Brain microvascular endothelial cell (primary cell): ENCODE data around the gene HMCN1.

Experiments
- DNase-seq: peaks from one replicate; pipeline ENCODE4 v3.0.0-alpha.2; 2020
- H3K27ac ChIP-seq: fragments of 250-450 bp; sonication (Bioruptor Pico); 2 replicates; pipeline ENCODE4 v1.5.1; 2020; ENCODE audit warnings: mild to moderate bottlenecking, moderate library complexity
- H3K27me3 ChIP-seq: fragments of 250-450 bp; sonication (Bioruptor Pico); replicated peaks from 2 replicates; pipeline ENCODE4 v1.5.1; 2020; ENCODE audit warnings: mild to moderate bottlenecking
- H3K36me3 ChIP-seq: fragments of 250-450 bp; sonication (Bioruptor Pico); replicated peaks from 2 replicates; pipeline ENCODE4 v1.5.1; 2020; ENCODE audit warnings: mild to moderate bottlenecking
- H3K4me3 ChIP-seq: 2 replicates; pipeline ENCODE4 v1.5.1; 2011; ENCODE audit warnings: low read depth, mild to moderate bottlenecking, control low read depth, low read length, moderate library complexity
- in situ Hi-C: cut with HindIII; loops from 2 replicates; pipeline ENCODE4 v1.10.0; 2017; ENCODE audit warnings: low sequenced_read_pairs, low pct_ligation_motif_present
- TF ChIP-seq, protein P1 (sequence below): IDR thresholded peaks from 2 replicates; pipeline ENCODE4 v1.5.1; 2011; ENCODE audit warnings: low read depth, mild to moderate bottlenecking, moderate library complexity, low read length, control low read depth, inconsistent platforms; ENCODE audit errors: missing control alignments

Gene HMCN1

DNA sequence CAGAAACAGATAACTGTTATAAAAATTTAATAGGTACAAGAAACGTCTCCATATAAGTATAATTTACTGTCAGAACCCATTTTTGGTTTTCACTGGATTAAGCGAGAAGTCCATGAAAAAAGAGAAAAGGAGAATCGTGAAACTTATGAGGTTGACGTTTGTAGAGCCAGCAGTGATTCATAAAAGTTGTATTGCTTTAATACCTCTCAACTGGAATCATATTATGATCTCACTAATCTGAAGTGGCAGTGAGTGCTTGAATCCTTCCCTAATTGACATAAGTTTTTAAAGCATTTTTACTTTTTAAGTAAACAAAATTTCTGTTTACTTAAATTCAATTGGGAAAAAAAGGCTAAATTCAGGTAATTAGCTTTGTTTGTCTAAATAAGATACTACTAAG lies 325.6 kb downstream of the HMCN1 start:
- H3K27ac ChIP-seq, result no peak overlapping the region
- no peaks in the 10 kb centered on the region for H3K36me3 ChIP-seq
- TF ChIP-seq, protein P1, sequence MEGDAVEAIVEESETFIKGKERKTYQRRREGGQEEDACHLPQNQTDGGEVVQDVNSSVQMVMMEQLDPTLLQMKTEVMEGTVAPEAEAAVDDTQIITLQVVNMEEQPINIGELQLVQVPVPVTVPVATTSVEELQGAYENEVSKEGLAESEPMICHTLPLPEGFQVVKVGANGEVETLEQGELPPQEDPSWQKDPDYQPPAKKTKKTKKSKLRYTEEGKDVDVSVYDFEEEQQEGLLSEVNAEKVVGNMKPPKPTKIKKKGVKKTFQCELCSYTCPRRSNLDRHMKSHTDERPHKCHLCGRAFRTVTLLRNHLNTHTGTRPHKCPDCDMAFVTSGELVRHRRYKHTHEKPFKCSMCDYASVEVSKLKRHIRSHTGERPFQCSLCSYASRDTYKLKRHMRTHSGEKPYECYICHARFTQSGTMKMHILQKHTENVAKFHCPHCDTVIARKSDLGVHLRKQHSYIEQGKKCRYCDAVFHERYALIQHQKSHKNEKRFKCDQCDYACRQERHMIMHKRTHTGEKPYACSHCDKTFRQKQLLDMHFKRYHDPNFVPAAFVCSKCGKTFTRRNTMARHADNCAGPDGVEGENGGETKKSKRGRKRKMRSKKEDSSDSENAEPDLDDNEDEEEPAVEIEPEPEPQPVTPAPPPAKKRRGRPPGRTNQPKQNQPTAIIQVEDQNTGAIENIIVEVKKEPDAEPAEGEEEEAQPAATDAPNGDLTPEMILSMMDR, result no peak
- no peaks in the 10 kb centered on the region for H3K27me3 ChIP-seq
- no peak for DNase-seq
- H3K4me3 ChIP-seq, result no peak overlapping the region
- in situ Hi-C loops, result no loop called here

DNA sequence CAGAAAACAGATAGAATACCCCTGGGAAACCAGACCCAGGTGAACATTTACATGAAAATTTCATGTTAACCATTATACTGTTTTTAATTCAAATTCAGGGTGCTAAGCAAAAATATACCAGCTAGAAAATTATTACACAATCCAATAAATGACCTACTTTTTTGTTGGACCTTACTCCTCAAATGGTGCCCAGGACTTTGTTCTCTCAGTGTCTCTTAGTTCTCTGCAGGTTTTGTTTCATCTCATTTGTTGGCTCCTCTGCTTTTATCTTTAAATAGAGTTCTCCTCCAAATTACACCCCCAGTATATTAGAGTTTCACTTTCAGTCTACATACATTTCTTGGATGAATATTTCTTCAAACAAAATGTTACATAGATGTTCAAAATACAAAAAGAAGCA lies 326.0 kb downstream of the HMCN1 start:
- TF ChIP-seq, protein P1, result no peak
- H3K27me3 ChIP-seq, result no peaks in the 10 kb centered on the region
- H3K27ac ChIP-seq, result no peak overlapping the region

GRCh38 chr1:186063091-186063657 lies 329.0 kb downstream of the HMCN1 start:
- TF ChIP-seq, protein P1, result no peak
- in situ Hi-C loops, result no loop called here
- Histone ChIP-seq H3K27me3 (no peaks in the 10 kb centered on the region), H3K27ac (no peak overlapping the region), H3K36me3 (no peaks in the 10 kb centered on the region), H3K4me3 (no peak overlapping the region)
- no peak for DNase-seq

More for the DNA sequence above, 326.0 kb downstream of the HMCN1 start:
- Histone ChIP-seq H3K36me3 (no peaks in the 10 kb centered on the region), H3K4me3 (no peak overlapping the region)
- no peak for DNase-seq
- in situ Hi-C loops, result no loop called here

DNA sequence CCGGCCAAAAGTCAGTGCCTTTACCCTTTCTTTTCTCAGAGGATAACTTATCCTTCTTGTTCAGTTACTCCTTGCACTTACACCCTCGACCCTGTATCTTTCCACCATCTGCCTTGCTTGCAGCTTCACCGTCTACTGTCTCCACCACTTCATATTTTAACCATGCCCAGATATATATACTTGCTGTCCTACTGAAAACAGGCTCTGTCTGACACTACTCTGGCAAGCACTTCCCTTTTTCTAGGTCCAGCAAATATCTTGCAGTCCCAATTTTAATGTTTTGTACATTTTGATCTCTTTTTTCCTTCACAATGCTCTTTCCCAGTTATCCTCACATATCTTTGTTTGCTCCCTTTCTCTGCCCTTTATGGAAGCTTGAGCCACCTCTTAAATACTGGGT lies 332.2 kb downstream of the HMCN1 start:
- DNase-seq, result no peak
- Histone ChIP-seq H3K27me3 (no peaks in the 10 kb centered on the region), H3K36me3 (no peaks in the 10 kb centered on the region), H3K4me3 (no peak overlapping the region), H3K27ac (no peak overlapping the region)
- in situ Hi-C loops, result no loop called here
- TF ChIP-seq, protein P1, result no peak

- in situ Hi-C loops, result no loop called here
- no peak for DNase-seq
- Histone ChIP-seq H3K27me3 (no peaks in the 10 kb centered on the region), H3K36me3 (no peaks in the 10 kb centered on the region), H3K4me3 (no peak overlapping the region), H3K27ac (no peak overlapping the region)
- TF ChIP-seq, protein P1, result no peak
Observed at GRCh38 chr1:186073697-186074096, 339.5 kb downstream of the HMCN1 start.

DNA sequence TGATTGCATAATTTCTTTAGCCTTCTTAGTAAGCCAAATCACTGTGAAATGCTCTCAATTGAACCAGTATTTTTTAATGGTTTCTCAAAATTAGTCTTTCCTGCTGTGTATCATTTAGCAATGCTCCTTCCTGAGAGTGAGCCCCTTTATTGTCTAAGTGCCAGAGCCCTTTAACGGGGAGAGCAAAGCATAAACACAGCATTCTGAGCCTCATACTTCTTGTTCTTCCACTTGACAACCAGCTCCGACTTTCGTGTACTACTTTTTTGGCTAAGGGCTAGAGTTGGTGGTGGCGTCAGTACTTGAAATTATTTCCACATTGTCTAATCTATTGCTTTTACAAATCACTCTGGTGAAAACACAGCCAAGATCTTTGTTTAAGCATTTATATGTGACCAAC lies 341.8 kb downstream of the HMCN1 start:
- no peak for DNase-seq
- TF ChIP-seq, protein P1, result no peak
- Histone ChIP-seq H3K27me3 (no peaks in the 10 kb centered on the region), H3K4me3 (no peak overlapping the region), H3K36me3 (no peaks in the 10 kb centered on the region), H3K27ac (no peak overlapping the region)
- in situ Hi-C loops, result no loop called here
